ENCODE results near the gene TYW1.
"Not testable (repeated sequence)": the region's sequence is repeated elsewhere in the genome, so short reads cannot be mapped to it uniquely, and the experiment has no call there.

Gene TYW1

DNA sequence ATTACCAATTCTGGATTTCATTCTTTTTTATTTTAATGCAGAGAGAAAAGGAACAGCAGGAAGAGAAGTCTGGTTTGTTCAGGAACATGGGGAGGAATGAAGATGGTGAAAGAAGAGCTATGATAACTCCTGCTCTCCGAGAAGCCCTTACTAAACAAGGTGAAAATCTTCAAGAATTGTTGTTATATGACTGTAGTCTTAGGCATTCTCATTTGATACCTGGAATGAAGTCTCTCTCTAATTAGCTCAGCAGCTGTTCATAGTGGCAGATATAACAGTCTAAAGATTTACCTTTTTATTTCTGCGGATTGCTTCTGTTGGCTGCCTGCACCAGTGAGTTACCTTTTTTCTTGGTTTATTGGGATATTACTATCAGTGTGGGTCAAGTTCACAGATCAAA lies 53.3 kb downstream of the TYW1 start:
- not testable (repeated sequence) for DNase-seq

GRCh38 chr7:67052161-67052560 lies 55.5 kb downstream of the TYW1 start:
- not testable (repeated sequence) for DNase-seq

DNA sequence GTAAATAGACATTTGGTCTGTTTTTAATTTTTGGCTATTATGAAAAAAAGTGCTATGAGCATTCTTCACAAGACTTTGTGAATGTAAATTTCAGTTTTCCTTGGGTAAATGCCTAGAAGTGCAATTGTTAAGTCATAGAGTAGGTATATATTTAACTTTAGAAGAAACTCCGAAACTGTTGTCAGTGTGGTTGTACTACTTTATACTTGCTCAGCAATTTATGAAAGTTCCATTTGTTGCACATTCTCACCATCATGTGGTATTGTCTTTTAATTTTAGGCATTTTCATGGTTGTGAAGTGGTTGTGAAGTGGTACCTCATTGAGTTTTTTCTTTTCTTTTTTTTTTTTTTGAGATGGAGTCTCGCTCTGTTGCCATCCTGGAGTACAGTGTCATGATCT lies 60.0 kb downstream of the TYW1 start:
- no peak for DNase-seq

DNA sequence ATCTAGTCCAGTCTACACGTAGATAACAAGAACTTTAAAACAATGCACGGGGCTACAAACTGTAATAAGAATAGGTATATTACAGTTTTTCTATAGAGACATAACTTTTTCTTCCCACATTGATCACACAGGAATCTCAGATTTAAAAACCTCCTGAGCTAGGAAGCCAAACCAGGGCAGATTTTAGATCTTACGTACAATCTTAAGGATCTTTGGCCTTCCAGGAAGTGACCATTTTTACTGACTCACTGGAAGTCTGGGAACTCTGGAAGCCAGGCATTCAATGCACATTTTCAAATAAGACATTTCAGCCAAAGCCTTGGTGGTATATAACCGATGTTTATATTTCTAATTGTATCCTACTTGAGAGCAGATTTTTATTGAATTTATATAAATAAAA lies 64.7 kb downstream of the TYW1 start:
- DNase-seq = not testable (repeated sequence)

- not testable (repeated sequence) for DNase-seq
These were observed 66.2 kb downstream of the TYW1 start for GRCh38 chr7:67062802-67063201.

DNA sequence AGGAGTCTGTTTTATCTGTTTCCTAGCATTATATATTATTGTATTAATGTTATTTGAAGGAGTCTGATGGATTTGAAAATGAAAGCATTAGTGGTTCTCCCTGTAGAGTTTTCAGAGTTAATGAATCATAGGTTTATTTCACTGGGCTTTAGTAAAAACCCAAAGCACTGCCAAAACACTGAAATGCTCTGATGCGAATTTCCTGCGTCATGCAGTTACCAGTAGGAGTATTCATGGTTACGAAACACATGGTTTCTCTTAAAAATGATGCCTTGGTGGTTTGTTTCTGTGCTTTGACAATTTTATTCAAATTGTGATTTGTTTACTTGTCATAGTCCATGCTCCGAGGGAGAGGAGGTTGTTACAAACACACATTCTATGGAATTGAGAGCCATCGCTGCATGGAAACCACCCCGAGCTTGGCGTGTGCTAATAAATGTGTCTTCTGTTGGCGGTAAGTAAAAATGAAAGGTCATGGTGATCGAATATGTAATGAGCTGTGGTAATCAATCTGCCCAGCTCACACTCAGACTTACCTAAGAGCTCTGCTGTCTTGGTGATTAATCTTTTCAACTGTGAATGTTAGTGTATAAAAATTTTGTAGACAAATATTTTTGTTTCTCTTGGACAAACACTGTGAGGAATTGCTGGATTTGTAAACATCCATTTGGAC lies 70.5 kb downstream of the TYW1 start:
- not testable (repeated sequence) for DNase-seq

DNA sequence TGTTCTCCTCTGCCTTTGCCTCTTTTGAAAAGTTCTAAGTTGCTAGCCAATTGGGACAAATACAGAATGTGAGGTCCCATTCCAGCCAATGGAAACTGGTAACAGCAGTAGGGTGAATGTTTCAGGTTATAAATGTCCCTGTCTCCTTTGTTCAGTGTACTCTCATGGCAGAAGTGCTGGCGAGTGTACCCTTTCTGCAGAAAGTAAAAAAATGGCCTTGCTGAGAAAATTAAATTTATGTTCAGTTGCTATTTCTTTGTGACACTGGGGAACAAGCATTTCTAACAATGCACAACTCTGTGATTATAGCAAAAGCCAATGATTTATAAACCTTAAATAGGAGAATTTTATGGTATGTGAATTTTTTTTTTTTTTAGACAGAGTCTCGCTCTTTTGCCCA lies 79.5 kb downstream of the TYW1 start:
- DNase-seq = not testable (repeated sequence)

DNA sequence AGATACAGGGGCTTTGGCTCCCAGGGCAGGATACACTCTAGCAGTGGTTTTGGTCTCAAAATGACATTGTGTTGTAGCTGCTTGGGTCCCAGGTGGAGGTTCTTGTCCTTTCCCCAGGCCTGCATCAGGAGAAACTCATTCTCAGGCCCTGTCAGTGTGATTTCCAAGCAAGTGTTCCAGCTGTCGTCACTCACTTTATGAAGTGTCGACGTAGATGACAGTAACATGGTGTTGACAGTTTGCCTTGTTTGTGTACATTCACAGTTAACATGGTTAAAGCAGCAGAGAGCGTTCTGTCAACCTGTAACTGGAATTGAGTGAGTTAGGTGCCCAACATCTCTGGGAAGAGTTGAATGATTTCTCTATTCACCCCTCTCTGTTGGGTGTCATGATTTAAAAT lies 86.2 kb downstream of the TYW1 start:
- DNase-seq = not testable (repeated sequence)

- DNase-seq = not testable (repeated sequence)
These were observed 92.6 kb downstream of the TYW1 start for GRCh38 chr7:67089261-67089660.

DNA sequence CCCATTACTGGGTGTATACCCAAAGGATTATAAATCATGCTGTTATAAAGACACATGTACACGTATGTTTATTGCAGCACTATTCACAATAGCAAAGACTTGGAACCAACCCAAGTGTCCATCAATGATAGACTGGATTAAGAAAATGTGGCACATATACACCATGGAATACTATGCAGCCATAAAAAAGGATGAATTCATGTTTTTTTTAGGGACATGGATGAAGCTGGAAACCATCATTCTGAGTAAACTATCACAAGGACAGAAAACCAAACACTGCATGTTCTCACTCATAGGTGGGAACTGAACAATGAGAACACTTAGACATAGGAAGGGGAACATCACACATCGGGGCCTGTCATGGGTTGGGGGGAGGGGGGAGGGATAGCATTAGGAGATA lies 94.4 kb downstream of the TYW1 start:
- DNase-seq = not testable (repeated sequence)

DNA sequence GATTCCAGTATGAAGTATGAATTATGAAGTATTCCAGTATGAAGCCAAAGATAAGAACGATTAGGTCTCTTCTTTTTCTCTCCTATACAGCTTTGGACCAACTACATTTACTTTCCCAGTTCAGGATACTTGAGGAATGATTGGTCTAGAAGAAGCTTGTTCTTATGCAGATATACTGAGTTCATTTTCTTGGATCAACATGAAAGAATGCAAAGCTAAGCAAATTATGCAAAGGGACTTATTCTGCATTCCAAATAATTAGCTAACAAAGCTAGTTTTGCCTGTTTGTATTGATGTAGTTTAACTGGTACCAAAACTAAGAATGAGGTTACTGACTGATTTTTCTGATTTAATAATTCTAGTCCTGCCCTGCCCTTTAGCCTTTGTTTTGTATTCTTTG lies 101.4 kb downstream of the TYW1 start:
- DNase-seq = not testable (repeated sequence)

DNA sequence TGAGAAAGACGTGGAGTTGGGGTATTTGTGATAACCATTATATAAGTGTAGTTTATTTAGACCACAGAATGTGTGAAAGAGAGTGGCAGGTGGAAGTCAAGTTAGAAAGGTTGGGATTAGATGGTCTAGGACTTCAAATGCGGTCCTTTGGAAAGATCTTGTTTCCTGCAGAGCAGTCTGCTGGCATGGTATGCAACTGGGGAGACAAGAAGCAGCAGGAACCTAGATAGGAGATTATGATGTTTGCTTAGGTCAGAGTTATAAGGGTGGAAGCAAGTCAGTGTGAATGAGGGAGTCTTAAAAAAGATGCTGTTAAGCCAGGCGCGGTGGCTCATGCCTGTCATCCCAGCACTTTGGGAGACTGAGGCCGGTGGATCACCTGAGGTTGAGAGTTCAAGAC lies 102.8 kb downstream of the TYW1 start:
- DNase-seq = not testable (repeated sequence)

GRCh38 chr7:67100038-67100437 lies 103.4 kb downstream of the TYW1 start:
- DNase-seq = not testable (repeated sequence)

- no peak for DNase-seq
These were observed 104.3 kb downstream of the TYW1 start for GRCh38 chr7:67100956-67101361.

- peak; percentile 76 for DNase-seq
These were observed 108.3 kb downstream of the TYW1 start for GRCh38 chr7:67104937-67105336.

- DNase-seq = peak; percentile 96
These were observed 108.7 kb downstream of the TYW1 start for GRCh38 chr7:67105377-67105776.

DNA sequence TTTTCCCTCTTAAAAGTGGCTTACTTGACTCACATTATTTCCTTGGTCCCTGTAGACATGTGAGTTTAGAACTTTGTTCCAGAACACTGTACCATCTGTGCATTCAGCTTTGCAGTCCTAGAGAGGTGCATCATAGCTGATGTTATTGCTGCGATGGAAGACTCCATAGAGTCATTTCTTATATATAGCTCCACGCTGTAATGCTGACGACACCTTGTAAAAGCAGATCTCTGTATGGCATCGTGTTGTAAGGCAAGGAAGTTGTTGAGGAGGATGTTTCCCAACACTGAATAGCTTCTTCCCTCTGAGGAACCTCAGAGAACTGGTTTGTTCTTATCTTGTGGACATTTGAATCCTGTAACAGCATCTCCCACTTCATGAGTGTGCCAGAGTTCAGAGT lies 109.6 kb downstream of the TYW1 start:
- DNase-seq = not testable (repeated sequence)

DNA sequence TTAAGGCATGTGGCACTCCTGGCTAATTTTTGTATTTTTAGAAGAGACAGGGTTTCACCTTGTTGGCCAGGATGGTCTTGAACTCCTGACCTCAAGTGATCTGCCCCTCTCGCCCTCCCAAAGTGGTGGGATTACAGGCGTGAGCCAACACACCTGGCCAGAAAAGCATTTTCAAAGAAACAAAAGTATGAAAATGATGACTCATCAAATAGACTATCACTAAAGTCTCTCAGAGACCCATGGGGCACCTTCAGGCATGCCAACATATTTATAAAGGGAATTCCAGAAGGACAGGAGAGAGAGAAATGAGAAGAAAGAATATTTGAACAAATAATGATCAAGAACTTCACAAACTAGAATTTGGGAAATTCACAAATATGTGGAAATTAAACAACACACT lies 114.7 kb downstream of the TYW1 start:
- DNase-seq = not testable (repeated sequence)

- DNase-seq = peak; percentile 43
These were observed 118.0 kb downstream of the TYW1 start for GRCh38 chr7:67114483-67115246.

DNA sequence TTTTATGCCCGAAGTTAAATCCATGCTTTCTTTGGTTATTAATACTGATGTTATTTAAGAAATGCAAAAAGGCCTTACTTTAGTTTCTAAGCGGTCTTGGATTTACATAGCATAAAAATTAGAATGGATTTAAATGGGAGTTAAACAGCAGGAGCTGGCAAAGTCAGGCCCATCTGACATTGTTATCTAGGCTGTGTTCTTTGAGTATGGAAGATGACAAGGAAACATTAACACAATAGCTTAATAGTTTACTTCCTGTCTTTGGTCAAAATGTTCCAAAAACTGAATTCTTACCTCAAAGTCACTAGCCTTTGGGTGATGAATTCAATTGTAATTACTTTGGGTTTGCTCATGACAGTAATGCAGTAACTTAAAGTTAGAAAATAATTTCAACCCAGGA lies 123.9 kb downstream of the TYW1 start:
- DNase-seq = not testable (repeated sequence)

- DNase-seq = peak; percentile 49
These were observed 131.6 kb downstream of the TYW1 start for GRCh38 chr7:67128257-67128656.

DNA sequence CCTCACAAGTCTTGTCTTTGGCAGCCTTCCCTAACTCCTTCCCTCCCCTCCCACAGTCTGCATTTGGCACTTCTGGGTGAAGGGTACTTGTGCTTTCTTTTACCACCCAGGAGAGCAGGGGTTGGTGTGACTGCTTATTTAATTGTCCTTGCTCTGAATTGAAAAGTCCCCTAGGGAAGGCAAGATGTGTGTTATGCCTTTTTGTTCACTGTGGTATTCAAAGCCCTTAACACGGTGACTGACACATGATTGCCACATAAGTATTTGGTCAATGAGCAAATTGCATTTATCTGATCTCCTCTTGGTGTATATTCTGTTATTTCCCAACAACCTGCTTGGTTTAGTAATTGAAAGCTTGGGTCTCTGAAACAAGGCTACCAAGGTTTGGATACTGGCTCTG lies 134.1 kb downstream of the TYW1 start:
- not testable (repeated sequence) for DNase-seq

DNA sequence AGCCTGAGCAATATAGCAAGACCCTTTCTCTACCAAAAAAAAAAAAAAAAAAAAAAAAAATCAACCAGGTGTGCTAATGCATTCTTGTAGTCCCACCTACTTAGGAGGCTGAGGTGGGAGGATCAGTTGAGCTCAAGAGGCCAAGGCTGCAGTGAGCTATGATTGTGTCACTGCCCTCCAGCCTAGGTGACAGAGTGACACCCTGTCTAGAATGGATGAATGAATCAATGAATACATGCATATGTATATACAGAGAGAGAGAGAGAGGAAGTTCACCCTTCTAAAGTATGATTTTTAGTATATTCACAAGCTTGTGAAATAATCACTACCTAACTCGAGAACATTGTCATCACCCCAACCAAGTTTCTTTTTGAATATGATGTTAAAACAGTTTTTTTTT lies 138.3 kb downstream of the TYW1 start:
- DNase-seq = not testable (repeated sequence)
